Measurements from ENCODE around the gene ST8SIA6. TPM values are rescaled to one million over a fixed set of nuclear protein-coding genes. Genes with fewer than 3 reads are reported as not detected.

ST8SIA6 gene
- total and polyA plus RNA-seq, 10 of the 15 experiments (the other 5 are each of a cell fraction or from before 2014, with no cell fraction given), result 0.22 TPM; not detected in 9

- TF ChIP-seq NKRF (conservative IDR thresholded peaks at IDR 0.05) (no peak), ATF7 (IDR thresholded peaks at IDR 0.05; ENCODE audit: low read depth) (0 out of 2 replicates have a peak, but pooled peaks have one; percentile 5), NBN (IDR thresholded peaks at IDR 0.05) (0 out of 2 replicates have a peak, but pooled peaks have one; percentile 36), CHD1 (IDR thresholded peaks at IDR 0.05; ENCODE audit: low read depth, low read length) (no peak), MXI1 (IDR thresholded peaks at IDR 0.05; ENCODE audit: low read depth, low read length) (no peak), FOXM1 (IDR thresholded peaks at IDR 0.05; ENCODE audit: low read depth, low read length) (no peak), DPF2 (IDR thresholded peaks at IDR 0.05) (0 out of 2 replicates have a peak, but pooled peaks have one; percentile 29), IKZF2 (IDR thresholded peaks at IDR 0.05) (no peak; a peak in 1 of 4 replicates), NR2F1 (conservative IDR thresholded peaks at IDR 0.05) (no peak), E2F8 (IDR thresholded peaks at IDR 0.05; ENCODE audit: low read depth, partially characterized antibody) (no peak), ZNF384 (IDR thresholded peaks at IDR 0.05; ENCODE audit: borderline replicate concordance, low read depth, low read length) (no peak), TARDBP (IDR thresholded peaks at IDR 0.05; ENCODE audit: borderline replicate concordance) (no peak), ZBED1 (IDR thresholded peaks at IDR 0.05; ENCODE audit: borderline replicate concordance) (no peak), TBL1XR1 (IDR thresholded peaks at IDR 0.05; ENCODE audit: low read depth, low read length) (no peak), NFXL1 (IDR thresholded peaks at IDR 0.05; ENCODE audit: borderline replicate concordance) (no peak), POLR2AphosphoS2 (IDR thresholded peaks at IDR 0.05; ENCODE audit: low read depth, low read length) (no peak), CUX1 (IDR thresholded peaks at IDR 0.05; ENCODE audit: insufficient replicate concordance, low read depth, low read length) (no peak), ETV6 (conservative IDR thresholded peaks at IDR 0.05 in 1 of 2, IDR thresholded peaks at IDR 0.05 in 1 of 2; ENCODE audit: borderline replicate concordance in 1 of 2, low read depth in 1 of 2) (no peak)
Measured at GRCh38 chr10:17444388-17444714, 10.0 kb downstream of the ST8SIA6 start (continued).

Measured in GM12878 (cell line).